Right atrium auricular region (tissue), 2 donors: ENCODE results near the gene EPC1. TPM values are rescaled to one million over a fixed set of nuclear protein-coding genes. Genes with fewer than 3 reads are reported as not detected.

Source experiments
- DNase-seq: peaks from one replicate; pipeline ENCODE4 v3.0.0-alpha.2; 2019; ENCODE audit warnings: low spot score
- H3K27ac ChIP-seq, 2 donors: fragments of 200-600 bp; sonication (generic); 1 replicate in 1 of 2; 2 replicates in 1 of 2; pipeline ENCODE4 v1.5.1; 2016 to 2019
- H3K27me3 ChIP-seq, 2 donors: fragments of 200-600 bp; sonication (generic); one replicate each; pipeline versions ENCODE4 v1.5.1 to v1.6.0; 2017 to 2019
- H3K36me3 ChIP-seq: fragments of 200-600 bp; sonication (generic); one replicate; pipeline ENCODE4 v1.5.1; 2016
- H3K4me1 ChIP-seq, 2 donors: fragments of 200-600 bp; sonication (generic); one replicate each; pipeline versions ENCODE4 v1.5.1 to v1.6.0; 2017 to 2019
- H3K4me3 ChIP-seq, 2 donors: fragments of 200-600 bp; sonication (generic); 1 replicate in 1 of 2; 2 replicates in 1 of 2; pipeline ENCODE4 v1.5.1; 2017 to 2019; ENCODE audit warnings: mild to moderate bottlenecking in 1 of 2, moderate library complexity in 1 of 2
- H3K9me3 ChIP-seq, 2 donors: fragments of 200-600 bp; sonication (generic); one replicate each; pipeline ENCODE4 v1.5.1; 2019
- CTCF ChIP-seq, 2 donors: fragments of 200-600 bp; sonication (generic); IDR thresholded peaks; one replicate each; pipeline ENCODE4 v1.5.1; 2019; ENCODE audit warnings: antibody characterized with exemption in 2 of 2
- total RNA-seq, 2 donors: library from RNA; depleted of rRNA; stranded (reverse); fragments of >200 nt; gene quantifications; one replicate each; pipeline ENCODE4 v1.1.0, GENCODE V29; 2016

The EPC1 gene
- total RNA-seq, 2 donors from 2014 or later: 19.5 to 20.1 TPM

DNA sequence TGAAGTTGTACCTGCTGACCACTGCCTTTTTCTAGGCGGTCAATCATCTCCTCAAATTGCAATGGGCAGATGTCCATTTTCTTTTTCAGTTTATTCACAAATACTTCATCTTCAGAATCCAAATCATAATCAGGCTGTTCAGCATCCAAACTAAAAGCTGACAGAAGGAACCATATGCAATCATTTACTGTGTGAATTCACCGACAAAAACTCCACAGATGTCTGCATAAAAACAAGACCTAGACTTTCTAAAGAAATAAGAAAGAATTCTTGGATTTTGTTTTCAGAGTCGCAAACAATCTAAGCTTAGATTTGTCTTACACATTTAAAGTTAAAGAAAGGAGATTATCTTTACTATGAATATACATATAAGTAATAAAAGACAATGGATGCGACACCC, 53.4 kb downstream of the EPC1 start:
- peaks cover 0 to 4% of the 10 kb centered on the region in 2 donors for H3K4me1 ChIP-seq
- TF ChIP-seq CTCF (IDR thresholded peaks at IDR 0.05): no peak
- H3K36me3 ChIP-seq: peaks cover 30% of the 10 kb centered on the region
- no peak overlapping the region for H3K27ac ChIP-seq
- H3K4me3 ChIP-seq: no peak overlapping the region
- no peaks in the 10 kb centered on the region for H3K9me3 ChIP-seq
- H3K27me3 ChIP-seq: no peaks in the 10 kb centered on the region
- no peak for DNase-seq

- H3K27me3 ChIP-seq: no peaks in the 10 kb centered on the region
- H3K9me3 ChIP-seq: no peaks in the 10 kb centered on the region
- no peak overlapping the region for H3K27ac ChIP-seq
- no peak overlapping the region for H3K4me3 ChIP-seq
- TF ChIP-seq CTCF (IDR thresholded peaks at IDR 0.05): no peak
- no peak for DNase-seq
- no peaks in the 10 kb centered on the region for H3K4me1 ChIP-seq
- peaks cover 38% of the 10 kb centered on the region for H3K36me3 ChIP-seq
Measured at GRCh38 chr10:32279795-32280194, 67.2 kb downstream of the EPC1 start.

DNA sequence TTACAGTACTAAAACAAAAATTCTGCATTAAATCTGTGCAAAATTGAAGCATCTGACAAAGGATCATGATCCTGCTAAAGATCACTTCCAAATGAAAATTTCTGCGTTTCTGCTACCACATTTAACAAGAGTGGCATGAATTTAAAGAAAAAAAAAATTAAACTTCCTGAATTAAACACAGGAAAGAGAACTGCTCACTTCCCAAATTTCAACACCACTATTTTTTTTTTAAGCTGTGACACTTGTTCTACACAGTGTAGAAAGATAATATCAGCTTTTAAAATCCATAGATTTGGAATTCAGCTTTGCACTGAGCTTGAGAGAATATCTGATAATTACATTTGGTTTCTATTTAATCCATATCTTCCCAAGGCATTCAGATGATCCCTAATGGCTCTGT, 73.6 kb downstream of the EPC1 start:
- H3K27me3 ChIP-seq: no peaks in the 10 kb centered on the region
- no peaks in the 10 kb centered on the region for H3K9me3 ChIP-seq
- H3K4me3 ChIP-seq: no peak overlapping the region
- H3K27ac ChIP-seq: no peak overlapping the region
- DNase-seq: no peak
- no peaks in the 10 kb centered on the region for H3K4me1 ChIP-seq
- no peak for TF ChIP-seq CTCF (IDR thresholded peaks at IDR 0.05)
- H3K36me3 ChIP-seq: peaks cover 54% of the 10 kb centered on the region

DNA sequence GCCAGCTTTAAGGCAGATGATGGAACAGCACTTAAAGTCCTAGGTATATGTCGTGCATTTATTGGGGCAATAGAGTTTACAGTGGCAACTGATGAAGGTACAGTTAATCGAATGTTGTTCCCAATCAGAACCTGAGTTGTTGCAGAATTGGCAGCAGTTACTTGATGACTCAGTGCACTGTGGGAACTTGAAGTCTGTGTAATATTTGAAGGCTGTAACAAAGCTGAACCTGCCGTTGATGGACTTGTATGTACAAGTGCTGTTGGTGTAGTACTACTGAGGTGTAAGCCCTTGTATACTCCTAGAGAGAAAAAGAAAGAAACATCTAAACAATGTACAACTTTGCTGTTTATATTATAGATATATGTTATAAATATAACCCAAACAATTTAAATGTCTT, 75.3 kb downstream of the EPC1 start:
- H3K4me3 ChIP-seq: no peak overlapping the region
- TF ChIP-seq CTCF (IDR thresholded peaks at IDR 0.05): no peak
- H3K36me3 ChIP-seq: peaks cover 60% of the 10 kb centered on the region
- no peaks in the 10 kb centered on the region for H3K9me3 ChIP-seq
- H3K4me1 ChIP-seq: no peaks in the 10 kb centered on the region
- H3K27me3 ChIP-seq: no peaks in the 10 kb centered on the region
- H3K27ac ChIP-seq: no peak overlapping the region
- DNase-seq: no peak

- no peak for TF ChIP-seq CTCF (IDR thresholded peaks at IDR 0.05)
- DNase-seq: no peak
- H3K9me3 ChIP-seq: no peaks in the 10 kb centered on the region
- H3K4me3 ChIP-seq: no peak overlapping the region
- H3K27ac ChIP-seq: no peak overlapping the region
- no peaks in the 10 kb centered on the region for H3K4me1 ChIP-seq
- H3K36me3 ChIP-seq: peaks cover 55% of the 10 kb centered on the region
- H3K27me3 ChIP-seq: no peaks in the 10 kb centered on the region
Measured at GRCh38 chr10:32269343-32270100, 77.4 kb downstream of the EPC1 start.

DNA sequence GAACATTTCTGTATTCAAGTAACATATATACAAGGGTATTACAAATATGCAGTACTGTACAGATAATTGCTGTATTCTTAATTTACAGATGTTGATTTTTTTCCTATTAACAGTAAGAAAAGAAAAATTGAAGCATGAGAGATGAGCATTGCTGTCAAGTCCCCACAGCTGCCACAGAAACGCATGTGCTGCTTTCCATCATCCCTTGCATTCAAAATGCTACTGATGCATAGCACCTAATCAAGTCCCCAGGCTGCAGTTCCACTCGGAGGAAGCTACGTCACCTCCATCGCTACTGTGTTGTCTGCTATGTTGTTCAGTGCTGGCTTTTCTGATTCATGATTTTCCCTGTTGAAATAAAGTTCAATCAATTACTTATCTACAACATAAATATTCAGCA, 78.2 kb downstream of the EPC1 start:
- H3K9me3 ChIP-seq: no peaks in the 10 kb centered on the region
- H3K4me1 ChIP-seq: no peaks in the 10 kb centered on the region
- H3K4me3 ChIP-seq: no peak overlapping the region
- H3K27me3 ChIP-seq: no peaks in the 10 kb centered on the region
- DNase-seq: no peak
- TF ChIP-seq CTCF (IDR thresholded peaks at IDR 0.05): no peak
- no peak overlapping the region for H3K27ac ChIP-seq
- peaks cover 55% of the 10 kb centered on the region for H3K36me3 ChIP-seq
